ENCODE measurements around the gene ENAM.

- TF ChIP-seq ARNTL (CRISPR knock-in tag; IDR thresholded peaks at IDR 0.05; ENCODE audit: borderline replicate concordance, low read depth) (no peak), PATZ1 (CRISPR knock-in tag; IDR thresholded peaks at IDR 0.05; ENCODE audit: borderline replicate concordance) (no peak), ZNF565 (CRISPR knock-in tag; conservative IDR thresholded peaks at IDR 0.05; ENCODE audit: low read depth) (no peak), POU6F1 (CRISPR knock-in tag; IDR thresholded peaks at IDR 0.05; ENCODE audit: borderline replicate concordance, low read depth) (no peak), TSHZ2 (CRISPR knock-in tag; IDR thresholded peaks at IDR 0.05) (no peak), CSDC2 (CRISPR knock-in tag; IDR thresholded peaks at IDR 0.05) (no peak)
Observed at GRCh38 chr4:70607334-70607853, 21.1 kb upstream of the ENAM start.

All from SK-N-SH treated with all-trans-retinoic acid at 6 μM for 48 hours (cell line).